ENCODE measurements around the gene HOATZ.

GRCh38 chr11:111582163-111582562 is 67.6 kb downstream of the HOATZ start:
- TF ChIP-seq EZH2phosphoT487 (IDR thresholded peaks at IDR 0.05; ENCODE audit: borderline replicate concordance) (no peak), CTCF (conservative IDR thresholded peaks at IDR 0.05; ENCODE audit: low read length) (no peak)

All from Loucy (cell line).